GM10847 (cell line): Measurements from ENCODE around the gene PSMD2.

Experiments
- POLR2A ChIP-seq: IDR thresholded peaks from 2 replicates; pipeline ENCODE4 v1.6.1; 2011; ENCODE audit not compliant: insufficient read length; ENCODE audit errors: extremely low read depth

Gene PSMD2

DNA sequence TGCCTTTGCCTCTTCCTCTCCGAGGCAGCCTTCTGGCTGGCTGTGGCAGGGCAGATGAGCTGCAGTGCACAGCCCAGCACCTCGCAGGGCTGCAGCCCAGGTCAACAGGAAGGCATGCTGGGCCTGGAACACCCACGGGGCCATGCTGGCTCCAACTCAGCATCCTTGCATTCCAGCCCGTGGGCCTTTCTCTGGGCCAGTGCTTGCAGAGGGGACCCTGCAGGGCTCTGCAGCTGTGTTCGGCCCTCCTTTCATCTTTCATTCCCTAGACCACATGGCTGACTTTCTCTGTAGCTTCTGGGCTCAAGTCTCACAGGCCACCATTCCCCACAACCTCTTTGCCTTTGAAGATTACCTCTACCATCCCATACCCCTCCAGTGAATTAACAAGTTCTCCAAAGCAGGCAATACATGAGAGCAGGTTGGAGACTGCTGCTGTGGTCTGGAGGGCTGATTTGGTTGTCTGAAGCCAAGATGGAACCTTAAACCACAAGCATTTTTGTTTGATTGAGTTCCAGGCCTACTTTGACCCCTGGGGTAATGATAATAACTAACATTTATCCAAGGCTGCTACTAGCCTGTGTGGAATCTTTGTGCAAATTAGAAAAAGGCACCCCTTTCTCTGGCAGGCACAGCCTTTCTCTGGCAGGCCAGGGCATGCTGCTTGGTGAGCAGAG, 44.3 kb downstream of the PSMD2 start:
- no peak for TF ChIP-seq POLR2A

DNA sequence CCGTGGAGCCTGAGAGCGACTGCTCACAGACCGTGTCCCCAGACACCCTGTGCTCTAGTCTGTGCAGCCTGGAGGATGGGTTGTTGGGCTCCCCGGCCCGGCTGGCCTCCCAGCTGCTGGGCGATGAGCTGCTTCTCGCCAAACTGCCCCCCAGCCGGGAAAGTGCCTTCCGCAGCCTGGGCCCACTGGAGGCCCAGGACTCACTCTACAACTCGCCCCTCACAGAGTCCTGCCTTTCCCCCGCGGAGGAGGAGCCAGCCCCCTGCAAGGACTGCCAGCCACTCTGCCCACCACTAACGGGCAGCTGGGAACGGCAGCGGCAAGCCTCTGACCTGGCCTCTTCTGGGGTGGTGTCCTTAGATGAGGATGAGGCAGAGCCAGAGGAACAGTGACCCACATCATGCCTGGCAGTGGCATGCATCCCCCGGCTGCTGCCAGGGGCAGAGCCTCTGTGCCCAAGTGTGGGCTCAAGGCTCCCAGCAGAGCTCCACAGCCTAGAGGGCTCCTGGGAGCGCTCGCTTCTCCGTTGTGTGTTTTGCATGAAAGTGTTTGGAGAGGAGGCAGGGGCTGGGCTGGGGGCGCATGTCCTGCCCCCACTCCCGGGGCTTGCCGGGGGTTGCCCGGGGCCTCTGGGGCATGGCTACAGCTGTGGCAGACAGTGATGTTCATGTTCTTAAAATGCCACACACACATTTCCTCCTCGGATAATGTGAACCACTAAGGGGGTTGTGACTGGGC, 45.7 kb downstream of the PSMD2 start:
- no peak for TF ChIP-seq POLR2A

DNA sequence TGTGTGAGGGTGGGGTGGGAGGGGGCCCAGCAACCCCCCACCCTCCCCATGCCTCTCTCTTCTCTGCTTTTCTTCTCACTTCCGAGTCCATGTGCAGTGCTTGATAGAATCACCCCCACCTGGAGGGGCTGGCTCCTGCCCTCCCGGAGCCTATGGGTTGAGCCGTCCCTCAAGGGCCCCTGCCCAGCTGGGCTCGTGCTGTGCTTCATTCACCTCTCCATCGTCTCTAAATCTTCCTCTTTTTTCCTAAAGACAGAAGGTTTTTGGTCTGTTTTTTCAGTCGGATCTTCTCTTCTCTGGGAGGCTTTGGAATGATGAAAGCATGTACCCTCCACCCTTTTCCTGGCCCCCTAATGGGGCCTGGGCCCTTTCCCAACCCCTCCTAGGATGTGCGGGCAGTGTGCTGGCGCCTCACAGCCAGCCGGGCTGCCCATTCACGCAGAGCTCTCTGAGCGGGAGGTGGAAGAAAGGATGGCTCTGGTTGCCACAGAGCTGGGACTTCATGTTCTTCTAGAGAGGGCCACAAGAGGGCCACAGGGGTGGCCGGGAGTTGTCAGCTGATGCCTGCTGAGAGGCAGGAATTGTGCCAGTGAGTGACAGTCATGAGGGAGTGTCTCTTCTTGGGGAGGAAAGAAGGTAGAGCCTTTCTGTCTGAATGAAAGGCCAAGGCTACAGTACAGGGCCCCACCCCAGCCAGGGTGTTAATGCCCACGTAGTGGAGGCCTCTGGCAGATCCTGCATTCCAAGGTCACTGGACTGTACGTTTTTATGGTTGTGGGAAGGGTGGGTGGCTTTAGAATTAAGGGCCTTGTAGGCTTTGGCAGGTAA, 46.5 kb downstream of the PSMD2 start:
- no peak for TF ChIP-seq POLR2A

GRCh38 chr3:184346480-184347190, 47.6 kb downstream of the PSMD2 start:
- no peak for TF ChIP-seq POLR2A

DNA sequence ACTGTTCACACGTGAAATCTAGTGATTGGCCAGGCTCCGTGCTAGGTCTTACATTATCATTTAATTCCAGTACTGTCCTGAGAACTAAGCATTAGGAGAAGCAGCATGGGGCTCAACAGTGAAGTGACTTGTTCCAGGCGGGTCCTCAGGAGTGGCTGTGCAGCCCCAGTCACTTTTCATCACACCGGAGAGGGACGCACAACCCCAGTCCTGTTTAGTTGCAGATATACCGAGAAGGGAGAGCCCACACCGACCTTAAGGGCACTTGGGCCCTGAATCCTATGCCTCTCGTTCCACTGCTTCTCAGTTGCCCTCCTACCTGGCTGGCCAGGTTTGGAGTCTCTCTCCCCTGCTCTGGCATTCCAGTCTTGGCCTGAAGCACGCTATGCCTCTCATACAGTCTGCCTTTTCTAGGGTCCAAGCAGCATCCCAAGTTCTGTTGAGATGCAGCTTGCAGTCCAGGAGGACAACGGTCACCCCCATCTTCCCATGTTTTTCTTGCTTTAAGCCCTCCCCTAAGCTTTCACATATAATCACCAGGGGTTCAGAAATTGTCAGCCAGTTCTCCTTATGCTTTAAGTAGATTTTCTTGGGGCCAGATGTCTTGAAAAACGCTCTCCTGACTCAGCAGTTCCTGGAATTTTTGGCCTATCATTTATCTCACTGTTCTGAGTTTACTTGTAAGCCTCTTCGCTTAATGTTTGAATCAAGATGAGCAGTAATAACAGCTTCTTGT, 48.4 kb downstream of the PSMD2 start:
- TF ChIP-seq POLR2A, result no peak

DNA sequence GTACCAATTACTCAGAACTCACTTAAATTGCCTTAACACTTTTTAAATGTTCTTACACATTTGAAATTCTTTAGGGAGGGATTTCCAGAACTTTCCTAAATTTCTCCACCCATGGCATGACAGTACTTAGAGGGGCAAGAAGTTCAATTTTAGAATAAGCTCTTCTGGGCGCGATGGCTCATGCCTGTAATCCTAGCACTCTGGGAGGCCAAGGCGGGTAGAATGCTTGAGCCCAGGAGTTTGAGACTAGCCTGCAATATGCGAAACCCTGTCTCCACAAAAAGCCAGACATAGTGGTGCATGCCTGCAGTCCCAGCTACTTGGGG, 49.0 kb downstream of the PSMD2 start:
- TF ChIP-seq POLR2A, result no peak

DNA sequence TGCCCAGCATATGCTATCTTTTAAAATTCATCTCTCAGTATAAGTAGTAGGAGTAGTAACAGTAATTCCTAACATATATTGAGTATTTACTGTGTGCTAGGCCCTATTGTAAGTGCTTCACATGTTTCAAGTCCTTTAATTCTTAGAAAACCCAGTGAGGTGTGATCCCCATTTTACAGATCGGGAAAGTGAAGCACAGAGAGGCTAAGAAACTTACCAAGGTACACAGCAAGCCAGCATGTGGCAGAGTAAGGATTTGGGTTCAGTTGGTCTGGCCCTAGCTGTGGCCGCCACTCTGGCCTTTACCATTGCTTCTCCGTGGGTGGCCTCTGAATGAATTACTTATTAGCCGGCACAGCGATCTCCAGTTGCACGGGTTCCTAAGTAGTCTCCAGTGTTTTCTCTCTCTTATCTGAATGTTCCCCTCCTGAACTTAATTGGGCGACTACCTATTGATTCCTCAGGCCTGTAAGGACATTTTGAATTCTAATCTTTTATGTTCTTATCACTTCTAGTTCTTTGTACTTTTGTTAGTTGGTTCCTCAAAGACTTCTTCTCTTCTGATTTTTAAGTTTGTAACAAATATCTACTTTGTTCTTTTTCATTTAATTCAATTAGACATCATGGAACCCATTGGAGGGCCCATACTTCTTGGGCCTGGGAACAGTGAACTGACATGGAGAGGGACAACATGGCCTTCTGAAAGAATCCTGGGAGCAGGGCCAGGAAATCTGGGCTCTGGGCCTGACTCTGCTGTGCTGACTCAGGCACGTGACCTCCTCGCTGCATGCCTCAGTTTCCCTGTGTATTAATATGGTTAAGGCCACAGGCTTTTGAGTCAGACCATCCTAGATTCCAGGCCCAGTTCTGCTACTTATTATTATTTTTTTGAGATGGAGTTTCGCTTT, 50.8 kb downstream of the PSMD2 start:
- no peak for TF ChIP-seq POLR2A

DNA sequence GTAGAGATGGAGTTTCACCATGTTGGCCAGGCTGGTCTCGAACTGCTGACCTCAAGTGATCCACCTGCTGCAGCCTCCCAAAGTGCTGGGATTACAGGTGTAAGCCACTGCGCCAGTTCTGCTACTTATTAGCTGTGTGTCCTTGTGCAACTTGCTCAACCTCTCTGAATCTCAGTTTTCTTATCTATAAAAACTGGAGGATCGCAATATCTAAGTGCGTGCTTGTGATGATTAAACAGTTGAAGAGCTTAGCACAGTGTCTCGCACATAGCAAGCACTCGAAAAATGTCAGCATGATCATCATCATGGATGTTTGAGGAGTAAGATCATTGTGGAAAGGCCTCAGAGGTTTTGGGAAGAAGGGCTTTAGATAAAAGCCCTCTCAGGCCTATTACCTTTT, 51.6 kb downstream of the PSMD2 start:
- TF ChIP-seq POLR2A, result no peak

DNA sequence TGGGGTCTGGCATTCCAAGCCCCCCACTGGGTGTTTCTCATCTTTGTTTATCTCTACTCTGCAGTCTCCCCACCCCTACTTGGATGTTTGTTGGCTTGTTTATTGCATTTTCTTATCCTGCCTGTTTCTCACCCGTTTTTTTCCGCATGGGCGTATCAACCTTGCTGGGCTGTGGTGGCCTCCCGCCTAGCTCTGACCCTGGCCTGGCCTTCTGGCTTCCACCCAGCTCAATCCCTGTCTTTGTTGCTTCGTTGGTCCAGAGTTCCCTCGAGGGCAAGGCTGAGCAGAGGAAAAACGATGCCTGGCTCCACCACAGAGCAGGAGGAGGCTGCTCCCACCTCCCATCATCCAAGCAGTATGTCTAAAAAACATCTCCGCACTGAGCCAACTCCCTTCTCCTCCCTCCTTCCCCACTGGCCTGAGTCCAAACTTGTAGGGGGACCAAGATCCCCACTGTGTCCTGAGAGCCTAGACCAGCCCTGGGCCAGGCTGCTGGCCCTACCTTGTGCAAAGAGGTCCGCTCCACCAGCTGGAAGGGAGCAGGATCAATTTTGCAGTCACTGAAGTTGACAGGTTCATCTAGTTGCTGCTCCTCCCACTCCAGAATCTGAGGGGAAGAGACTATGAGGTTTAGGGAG, 52.6 kb downstream of the PSMD2 start:
- TF ChIP-seq POLR2A, result no peak

DNA sequence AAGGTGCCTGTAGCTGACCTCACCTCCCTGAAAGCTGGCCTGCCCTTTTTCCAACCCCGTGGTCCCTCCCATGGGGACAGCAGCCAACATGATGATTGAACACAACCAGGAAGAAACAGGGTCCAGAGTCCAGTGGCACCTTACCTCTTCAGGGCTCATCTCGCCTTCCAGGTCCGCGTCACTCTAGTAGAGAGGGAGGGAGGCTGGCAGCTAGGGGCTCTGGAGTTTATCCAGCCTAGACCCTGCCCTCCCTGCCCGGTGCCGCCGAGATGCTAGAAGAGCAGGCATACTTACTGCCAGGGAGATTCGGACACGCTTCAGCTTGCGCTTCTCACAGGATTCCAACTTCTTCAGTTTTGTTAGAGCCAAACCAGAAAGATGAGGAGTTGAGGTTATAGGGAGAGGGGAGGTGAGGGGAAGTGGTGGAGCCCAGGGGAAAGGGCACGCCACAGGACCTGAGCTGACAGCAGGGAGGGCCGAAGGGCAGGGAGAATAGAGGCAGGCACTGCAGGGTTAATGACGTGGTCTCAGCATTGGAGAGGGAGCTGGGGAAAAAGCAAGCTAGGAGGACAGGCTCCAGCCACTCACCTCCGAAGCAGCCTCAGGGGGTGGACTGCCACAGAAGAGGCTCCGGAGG, 53.2 kb downstream of the PSMD2 start:
- TF ChIP-seq POLR2A, result no peak

DNA sequence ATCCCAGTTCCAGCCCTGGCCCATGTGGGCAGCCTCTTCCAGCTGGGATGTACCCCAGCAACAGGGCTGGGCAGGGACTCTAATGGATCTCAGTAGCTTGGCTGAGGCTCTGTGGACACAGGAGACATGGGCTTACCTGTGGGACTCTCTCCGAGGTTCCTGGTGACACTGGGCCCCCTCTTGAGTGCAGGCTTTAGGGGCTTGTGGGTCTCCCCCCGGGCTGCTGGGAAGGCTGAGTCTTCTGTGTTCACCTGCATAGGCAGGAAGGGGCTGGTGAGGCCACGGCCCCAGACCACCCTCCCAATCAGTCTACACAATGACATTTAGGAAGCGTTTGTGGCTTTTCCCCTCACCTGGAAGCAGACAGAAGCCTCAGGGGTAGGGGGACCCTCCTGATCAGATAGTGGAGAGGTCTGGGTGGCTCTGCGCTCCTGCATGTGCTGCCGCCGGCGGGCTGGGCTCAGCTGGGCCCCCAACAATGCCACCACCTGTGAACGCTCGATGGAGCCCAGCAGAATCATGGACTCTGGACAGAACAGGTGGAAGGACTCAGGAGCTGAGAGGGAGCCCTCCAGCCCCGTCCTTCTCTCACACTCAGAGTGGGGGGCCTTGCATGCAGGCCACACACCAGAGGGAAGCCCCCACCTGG, 54.0 kb downstream of the PSMD2 start:
- TF ChIP-seq POLR2A, result no peak

GRCh38 chr3:184353546-184353941, 54.5 kb downstream of the PSMD2 start:
- TF ChIP-seq POLR2A, result no peak

DNA sequence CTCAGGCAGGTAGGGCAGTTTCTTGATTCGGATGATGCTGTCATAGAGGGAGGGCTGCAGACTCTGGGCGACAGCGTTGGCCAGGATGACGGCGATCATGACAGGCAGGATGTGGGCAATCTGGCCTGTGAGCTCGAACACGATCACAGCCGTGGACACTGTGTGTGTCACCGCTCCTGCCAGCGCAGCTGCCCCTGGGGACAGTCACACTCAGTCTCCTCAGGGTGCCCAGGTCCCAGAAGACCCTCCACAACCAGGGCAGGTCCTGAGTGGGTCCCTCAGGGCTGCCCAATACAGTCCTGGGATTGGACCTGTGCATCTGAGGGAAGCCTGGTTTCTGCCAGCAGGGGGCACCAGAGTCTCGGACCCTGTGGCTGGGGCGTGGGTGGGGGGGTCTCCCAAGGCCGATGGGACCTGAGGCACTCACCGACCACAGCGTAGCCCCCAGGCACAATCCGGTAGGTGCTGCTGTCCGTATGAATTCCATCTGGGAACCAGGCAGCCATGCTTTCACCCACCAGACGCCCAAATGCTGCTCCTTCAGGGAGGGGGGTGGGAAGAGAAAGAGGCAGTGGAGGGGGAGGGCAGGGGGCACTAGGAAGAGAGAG, 55.2 kb downstream of the PSMD2 start:
- TF ChIP-seq POLR2A, result no peak
